HEK293 (cell line): ENCODE data around the gene PPFIA1.

Experiments
- CTCF ChIA-PET: fragments of 350-600 bp; formaldehyde crosslinking; extraction: SDS; loops from one replicate; lab custom pipeline; 2021; ENCODE audit warnings: antibody characterized with exemption; lab: Yijun Ruan, JAX
- POLR2A ChIA-PET: fragments of 300-600 bp; formaldehyde crosslinking; extraction: SDS; loops from one replicate; lab custom pipeline; 2020; ENCODE audit warnings: antibody characterized with exemption, inconsistent platforms; lab: Yijun Ruan, JAX
- H3K27ac ChIP-seq: fragments of 200-500 bp; sonication (Bioruptor generic); 2 replicates; pipeline ENCODE4 v1.5.1; 2014; ENCODE audit warnings: low read depth, low read length, control low read depth, inconsistent platforms; ENCODE audit errors: extremely low read depth
- H3K36me3 ChIP-seq, 2 experiments: fragments of 200-500 bp in 1 of 2; sonication (Bioruptor generic) in 1 of 2; 1 replicate in 1 of 2; 2 replicates in 1 of 2; pipeline ENCODE4 v1.5.1; 2014 to 2017; ENCODE audit warnings: inconsistent platforms in 2 of 2, low read length in 2 of 2; ENCODE audit not compliant: control insufficient read depth in 2 of 2, insufficient read depth in 1 of 2
- H3K4me1 ChIP-seq: fragments of 200-500 bp; sonication (Bioruptor generic); 2 replicates; pipeline ENCODE4 v1.5.1; 2014; ENCODE audit warnings: mild to moderate bottlenecking, low read length, inconsistent platforms; ENCODE audit not compliant: control insufficient read depth, insufficient read depth
- H3K4me3 ChIP-seq: 2 replicates; pipeline ENCODE4 v1.5.1; 2011; ENCODE audit warnings: low read depth, mild to moderate bottlenecking, control low read depth, low read length, moderate library complexity
- H3K9me3 ChIP-seq: fragments of 200-500 bp; sonication (Bioruptor generic); 2 replicates; pipeline ENCODE4 v1.5.1; 2014; ENCODE audit warnings: low read depth, low read length, inconsistent platforms; ENCODE audit not compliant: control insufficient read depth, insufficient read depth
- GFI1B ChIP-seq: fragments of 450-650 bp; formaldehyde crosslinking; IDR thresholded peaks from 2 replicates; pipeline ENCODE4 v1.5.1; 2016; ENCODE audit warnings: missing biosample characterization, missing genetic modification characterization
- HOXA7 ChIP-seq: sonication (generic); formaldehyde crosslinking; IDR thresholded peaks from 2 replicates; pipeline ENCODE4 v1.8.1; 2022; ENCODE audit warnings: missing genetic modification reagents, borderline replicate concordance
- KLF17 ChIP-seq: fragments of 450-650 bp; formaldehyde crosslinking; IDR thresholded peaks from 2 replicates; pipeline ENCODE4 v1.5.1; 2016; ENCODE audit warnings: missing biosample characterization, missing genetic modification characterization
- OVOL3 ChIP-seq: fragments of 450-650 bp; formaldehyde crosslinking; IDR thresholded peaks from 2 replicates; pipeline ENCODE4 v1.5.1; 2016; ENCODE audit warnings: missing biosample characterization, missing genetic modification characterization
- PRDM4 ChIP-seq: fragments of 450-650 bp; formaldehyde crosslinking; IDR thresholded peaks from 2 replicates; pipeline ENCODE4 v1.5.1; 2017; ENCODE audit warnings: missing biosample characterization, missing genetic modification characterization
- SCRT2 ChIP-seq: fragments of 450-650 bp; formaldehyde crosslinking; IDR thresholded peaks from 2 replicates; pipeline ENCODE4 v1.5.1; 2016; ENCODE audit warnings: missing biosample characterization, missing genetic modification characterization
- SETDB1 ChIP-seq: IDR thresholded peaks from one replicate; pipeline ENCODE4 v1.6.1; 2017; ENCODE audit warnings: mild to moderate bottlenecking, low read length, moderate library complexity, mixed read lengths; ENCODE audit not compliant: insufficient read length
- SP2 ChIP-seq: fragments of 450-650 bp; formaldehyde crosslinking; IDR thresholded peaks from 2 replicates; pipeline ENCODE4 v1.5.1; 2016; ENCODE audit warnings: missing biosample characterization, missing genetic modification characterization
- SP3 ChIP-seq: fragments of 450-650 bp; formaldehyde crosslinking; IDR thresholded peaks from 2 replicates; pipeline ENCODE4 v1.5.1; 2016; ENCODE audit warnings: missing biosample characterization, missing genetic modification characterization
- YY2 ChIP-seq: fragments of 450-650 bp; formaldehyde crosslinking; IDR thresholded peaks from 2 replicates; pipeline ENCODE4 v1.5.1; 2016; ENCODE audit warnings: missing biosample characterization, missing genetic modification characterization
- ZBTB1 ChIP-seq: fragments of 450-650 bp; formaldehyde crosslinking; IDR thresholded peaks from 2 replicates; pipeline ENCODE4 v1.5.1; 2016; ENCODE audit warnings: missing biosample characterization, missing genetic modification characterization
- ZNF133 ChIP-seq: fragments of 450-650 bp; formaldehyde crosslinking; IDR thresholded peaks from 2 replicates; pipeline ENCODE4 v1.5.1; 2016; ENCODE audit warnings: missing biosample characterization, missing genetic modification characterization
- ZNF155 ChIP-seq: fragments of 450-650 bp; formaldehyde crosslinking; IDR thresholded peaks from 2 replicates; pipeline ENCODE4 v1.5.1; 2016; ENCODE audit warnings: missing biosample characterization, missing genetic modification characterization
- ZNF2 ChIP-seq: fragments of 450-650 bp; formaldehyde crosslinking; IDR thresholded peaks from 2 replicates; pipeline ENCODE4 v1.5.1; 2016; ENCODE audit warnings: missing biosample characterization, missing genetic modification characterization
- ZNF202 ChIP-seq: fragments of 450-650 bp; formaldehyde crosslinking; IDR thresholded peaks from 2 replicates; pipeline ENCODE4 v1.5.1; 2016; ENCODE audit warnings: missing biosample characterization, missing genetic modification characterization, borderline replicate concordance
- ZNF335 ChIP-seq: fragments of 450-650 bp; formaldehyde crosslinking; conservative IDR thresholded peaks from 2 replicates; pipeline ENCODE4 v1.5.1; 2016; ENCODE audit warnings: missing biosample characterization, missing genetic modification characterization
- ZNF350 ChIP-seq: fragments of 450-650 bp; formaldehyde crosslinking; IDR thresholded peaks from 2 replicates; pipeline ENCODE4 v1.5.0; 2017; ENCODE audit warnings: missing biosample characterization, mild to moderate bottlenecking, missing genetic modification characterization
- ZNF354C ChIP-seq: fragments of 450-650 bp; formaldehyde crosslinking; IDR thresholded peaks from 2 replicates; pipeline ENCODE4 v1.5.1; 2016; ENCODE audit warnings: missing biosample characterization, missing genetic modification characterization, low read depth, borderline replicate concordance
- ZNF391 ChIP-seq: fragments of 450-650 bp; formaldehyde crosslinking; IDR thresholded peaks from 2 replicates; pipeline ENCODE4 v1.5.1; 2016; ENCODE audit warnings: low read depth, missing biosample characterization, missing genetic modification characterization, borderline replicate concordance
- ZNF449 ChIP-seq: fragments of 450-650 bp; formaldehyde crosslinking; IDR thresholded peaks from 2 replicates; pipeline ENCODE4 v1.5.1; 2017; ENCODE audit warnings: missing biosample characterization, mild to moderate bottlenecking, missing genetic modification characterization, moderate library complexity
- ZNF501 ChIP-seq: fragments of 450-650 bp; formaldehyde crosslinking; IDR thresholded peaks from 2 replicates; pipeline ENCODE4 v1.5.1; 2016; ENCODE audit warnings: missing biosample characterization, missing genetic modification characterization
- ZNF510 ChIP-seq: fragments of 450-650 bp; formaldehyde crosslinking; IDR thresholded peaks from 2 replicates; pipeline ENCODE4 v1.5.1; 2018; ENCODE audit warnings: mild to moderate bottlenecking, missing genetic modification characterization, missing biosample characterization; ENCODE audit not compliant: insufficient replicate concordance
- ZNF514 ChIP-seq: fragments of 450-650 bp; formaldehyde crosslinking; IDR thresholded peaks from 2 replicates; pipeline ENCODE4 v1.5.1; 2016; ENCODE audit warnings: missing biosample characterization, missing genetic modification characterization
- ZNF561 ChIP-seq: fragments of 450-650 bp; IDR thresholded peaks from 2 replicates; pipeline ENCODE4 v1.5.1; 2018; ENCODE audit warnings: missing biosample characterization, missing genetic modification characterization, borderline replicate concordance
- ZNF571 ChIP-seq: fragments of 450-650 bp; formaldehyde crosslinking; IDR thresholded peaks from 2 replicates; pipeline ENCODE4 v1.5.0; 2017; ENCODE audit warnings: missing biosample characterization, missing genetic modification characterization
- ZNF585B ChIP-seq: fragments of 450-650 bp; formaldehyde crosslinking; IDR thresholded peaks from 2 replicates; pipeline ENCODE4 v1.5.1; 2016; ENCODE audit warnings: missing biosample characterization, missing genetic modification characterization
- ZNF600 ChIP-seq: fragments of 450-650 bp; formaldehyde crosslinking; IDR thresholded peaks from 2 replicates; pipeline ENCODE4 v1.5.1; 2016; ENCODE audit warnings: missing biosample characterization, missing genetic modification characterization
- ZNF623 ChIP-seq: fragments of 450-650 bp; formaldehyde crosslinking; IDR thresholded peaks from 2 replicates; pipeline ENCODE4 v1.5.1; 2016; ENCODE audit warnings: missing biosample characterization, missing genetic modification characterization
- ZNF701 ChIP-seq: fragments of 450-650 bp; formaldehyde crosslinking; IDR thresholded peaks from 2 replicates; pipeline ENCODE4 v1.5.1; 2016; ENCODE audit warnings: missing biosample characterization, missing genetic modification characterization
- ZXDB ChIP-seq: fragments of 450-650 bp; formaldehyde crosslinking; IDR thresholded peaks from 2 replicates; pipeline ENCODE4 v1.5.1; 2016; ENCODE audit warnings: missing biosample characterization, missing genetic modification characterization
- TF ChIP-seq, protein P1 (sequence below): fragments of 450-650 bp; formaldehyde crosslinking; IDR thresholded peaks from 2 replicates; pipeline ENCODE4 v1.5.1; 2016; ENCODE audit warnings: missing biosample characterization, missing genetic modification characterization
- TF ChIP-seq, protein P2 (sequence below): fragments of 450-650 bp; formaldehyde crosslinking; IDR thresholded peaks from 2 replicates; pipeline ENCODE4 v1.5.1; 2016; ENCODE audit warnings: missing biosample characterization, missing genetic modification characterization

The PPFIA1 gene

GRCh38 chr11:70299636-70300035 is 29.1 kb downstream of the PPFIA1 start:
- ChIA-PET POLR2A (no interaction called here), CTCF (no interaction called here)
- H3K9me3 ChIP-seq: no peaks in the 10 kb centered on the region
- H3K4me3 ChIP-seq: no peak overlapping the region
- no peak overlapping the region for H3K27ac ChIP-seq
- peaks cover 0 to 45% of the 10 kb centered on the region in 2 experiments; a peak in 2 of 3 replicates for H3K36me3 ChIP-seq
- no peaks in the 10 kb centered on the region for H3K4me1 ChIP-seq
- no peak for TF ChIP-seq ZNF501 (tag by site-specific recombination)
- no peak for TF ChIP-seq ZNF155 (tag by site-specific recombination)
- no peak for TF ChIP-seq ZNF571 (tag by site-specific recombination)
- no peak for TF ChIP-seq ZNF514
- TF ChIP-seq ZBTB1 (tag by site-specific recombination): no peak
- no peak for TF ChIP-seq YY2 (tag by site-specific recombination)
- no peak for TF ChIP-seq SCRT2 (tag by site-specific recombination)
- TF ChIP-seq PRDM4 (tag by site-specific recombination): no peak
- TF ChIP-seq ZNF350 (tag by site-specific recombination): no peak
- TF ChIP-seq KLF17 (tag by site-specific recombination): no peak
- no peak for TF ChIP-seq ZNF449 (tag by site-specific recombination)
- no peak for TF ChIP-seq GFI1B (tag by site-specific recombination)
- no peak for TF ChIP-seq ZNF561
- no peak for TF ChIP-seq SP3
- TF ChIP-seq ZNF335 (tag by site-specific recombination): no peak
- no peak for TF ChIP-seq ZNF623
- no peak for TF ChIP-seq ZNF600
- no peak for TF ChIP-seq ZNF701 (tag by site-specific recombination)
- no peak for TF ChIP-seq OVOL3 (tag by site-specific recombination)

GRCh38 chr11:70301191-70301590 is 30.7 kb downstream of the PPFIA1 start:
- CTCF ChIA-PET: no interaction called here
- POLR2A ChIA-PET: no interaction called here
- Histone ChIP-seq H3K4me3 (no peak overlapping the region), H3K9me3 (no peaks in the 10 kb centered on the region), H3K36me3 (peaks cover 0 to 49% of the 10 kb centered on the region in 2 experiments; a peak in 2 of 3 replicates), H3K27ac (no peak overlapping the region), H3K4me1 (no peaks in the 10 kb centered on the region; the same call in 1 of the 2 replicates)
- no peak for TF ChIP-seq ZNF571 (tag by site-specific recombination)
- TF ChIP-seq SETDB1: no peak
- no peak for TF ChIP-seq ZBTB1 (tag by site-specific recombination)
- no peak for TF ChIP-seq ZNF391
- no peak for TF ChIP-seq ZXDB (tag by site-specific recombination)
- TF ChIP-seq ZNF133 (tag by site-specific recombination): no peak
- TF ChIP-seq, protein P1, sequence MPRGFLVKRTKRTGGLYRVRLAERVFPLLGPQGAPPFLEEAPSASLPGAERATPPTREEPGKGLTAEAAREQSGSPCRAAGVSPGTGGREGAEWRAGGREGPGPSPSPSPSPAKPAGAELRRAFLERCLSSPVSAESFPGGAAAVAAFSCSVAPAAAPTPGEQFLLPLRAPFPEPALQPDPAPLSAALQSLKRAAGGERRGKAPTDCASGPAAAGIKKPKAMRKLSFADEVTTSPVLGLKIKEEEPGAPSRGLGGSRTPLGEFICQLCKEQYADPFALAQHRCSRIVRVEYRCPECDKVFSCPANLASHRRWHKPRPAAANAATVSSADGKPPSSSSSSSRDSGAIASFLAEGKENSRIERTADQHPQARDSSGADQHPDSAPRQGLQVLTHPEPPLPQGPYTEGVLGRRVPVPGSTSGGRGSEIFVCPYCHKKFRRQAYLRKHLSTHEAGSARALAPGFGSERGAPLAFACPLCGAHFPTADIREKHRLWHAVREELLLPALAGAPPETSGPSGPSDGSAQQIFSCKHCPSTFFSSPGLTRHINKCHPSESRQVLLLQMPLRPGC (tag by site-specific recombination): no peak
- no peak for TF ChIP-seq ZNF202 (tag by site-specific recombination)
- TF ChIP-seq, protein P2, sequence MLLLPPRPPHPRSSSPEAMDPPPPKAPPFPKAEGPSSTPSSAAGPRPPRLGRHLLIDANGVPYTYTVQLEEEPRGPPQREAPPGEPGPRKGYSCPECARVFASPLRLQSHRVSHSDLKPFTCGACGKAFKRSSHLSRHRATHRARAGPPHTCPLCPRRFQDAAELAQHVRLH (tag by site-specific recombination): no peak
- TF ChIP-seq ZNF354C (tag by site-specific recombination): no peak
- TF ChIP-seq HOXA7 (CRISPR knock-in tag): no peak
- TF ChIP-seq ZNF585B: no peak
- no peak for TF ChIP-seq ZNF2
- no peak for TF ChIP-seq SP2 (tag by site-specific recombination)
- TF ChIP-seq ZNF510 (tag by site-specific recombination): no peak
